Measurements from ENCODE around the gene RBFA. TPM values are rescaled to one million over a fixed set of nuclear protein-coding genes. Genes with fewer than 3 reads are reported as not detected.
A peak's percentile ranks its signal among the peaks of the same experiment; 100 is the strongest.

RBFA gene
- total and polyA plus RNA-seq, 2 of the 13 experiments (the other 11 are each of a cell fraction or from before 2014, with no cell fraction given): 29.7 to 42.4 TPM

GRCh38 chr18:79988071-79988450, 46.2 kb upstream of the RBFA start (continued):
- no peak for TF ChIP-seq ATF7 (IDR thresholded peaks at IDR 0.05)
- TF ChIP-seq ATF7 (CRISPR knock-in tag; IDR thresholded peaks at IDR 0.05): 0 out of 2 replicates have a peak, but pooled peaks have one; percentile 7
- TF ChIP-seq CREB3 (CRISPR knock-in tag; IDR thresholded peaks at IDR 0.05): 0 out of 2 replicates have a peak, but pooled peaks have one; percentile 65
- TF ChIP-seq KAT8 (CRISPR knock-in tag; IDR thresholded peaks at IDR 0.05): peak; percentile 19; the same call in 1 of the 2 replicates
- TF ChIP-seq BRCA1 (CRISPR knock-in tag; IDR thresholded peaks at IDR 0.05): peak; percentile 6; the same call in 1 of the 2 replicates
- 0 out of 2 replicates have a peak, but pooled peaks have one; percentile 13 for TF ChIP-seq CC2D1A (CRISPR knock-in tag; IDR thresholded peaks at IDR 0.05)
- TF ChIP-seq BRF2 (CRISPR knock-in tag; IDR thresholded peaks at IDR 0.05): peak; percentile 76; the same call in 1 of the 2 replicates
- TF ChIP-seq KDM2A (CRISPR knock-in tag; IDR thresholded peaks at IDR 0.05; ENCODE audit: borderline replicate concordance, low read depth): peak; percentile 41
- peak; percentile 32; the same call in 1 of the 2 replicates for TF ChIP-seq RNF219 (CRISPR knock-in tag; IDR thresholded peaks at IDR 0.05)
- peak; percentile 76 for TF ChIP-seq KDM5B (CRISPR knock-in tag; IDR thresholded peaks at IDR 0.05; ENCODE audit: borderline replicate concordance)
- TF ChIP-seq DMAP1 (CRISPR knock-in tag; IDR thresholded peaks at IDR 0.05): peak; percentile 81
- peak; percentile 78; the same call in 1 of the 2 replicates for TF ChIP-seq ZNF510 (CRISPR knock-in tag; IDR thresholded peaks at IDR 0.05; ENCODE audit: low read depth)
- peak; percentile 91; the same call in 1 of the 2 replicates for TF ChIP-seq ZNF558 (CRISPR knock-in tag; IDR thresholded peaks at IDR 0.05; ENCODE audit: borderline replicate concordance)
- no peak for TF ChIP-seq FOXK2 (IDR thresholded peaks at IDR 0.05)
- TF ChIP-seq ZBTB39 (CRISPR knock-in tag; IDR thresholded peaks at IDR 0.05): peak; percentile 56; the same call in 1 of the 2 replicates
- TF ChIP-seq ZXDC (CRISPR knock-in tag; IDR thresholded peaks at IDR 0.05): no peak
- peak; percentile 53; the same call in 1 of the 2 replicates for TF ChIP-seq WIZ (CRISPR knock-in tag; IDR thresholded peaks at IDR 0.05)
- peak in 1 of 2 experiments; percentile 29; a peak in 1 of 4 replicates for TF ChIP-seq KLF16 (CRISPR knock-in tag; IDR thresholded peaks at IDR 0.05)
- TF ChIP-seq ZNF563 (CRISPR knock-in tag; IDR thresholded peaks at IDR 0.05): peak; percentile 88; the same call in 1 of the 2 replicates
- no peak for TF ChIP-seq ZNF570 (CRISPR knock-in tag; IDR thresholded peaks at IDR 0.05; ENCODE audit: borderline replicate concordance)
- TF ChIP-seq ZBTB20 (CRISPR knock-in tag; IDR thresholded peaks at IDR 0.05; ENCODE audit: borderline replicate concordance, low read depth): 0 out of 2 replicates have a peak, but pooled peaks have one; percentile 66

Measured in HepG2 (cell line).